Measurements from ENCODE around the gene NFE2L1. TPM values are rescaled to one million over a fixed set of nuclear protein-coding genes. Genes with fewer than 3 reads are reported as not detected.
A peak's percentile ranks its signal among the peaks of the same experiment; 100 is the strongest.

NFE2L1 gene
- total and polyA plus RNA-seq, 2 of the 8 experiments (the other 6 are each of a cell fraction or from before 2014, with no cell fraction given), result 140 to 143 TPM

- 63% methylated on average over 3 of the region's 5 CpGs; no CpG with 5 or more reads in 1 of the 2 experiments for WGBS, 2 experiments (ENCODE audit: extremely low coverage in 1 of 2, insufficient coverage in 1 of 2, insufficient read length in 1 of 2, insufficient replicate concordance in 2 of 2, low coverage in 1 of 2, low lambda C conversion rate in 2 of 2, missing lambda C conversion rate in 1 of 2)
- peaks cover 4 to 14% (median 9%) of the 10 kb centered on the region in 4 experiments for H3K4me1 ChIP-seq (replicated peaks in 1 of 4; ENCODE audit: control insufficient read depth in 3 of 4, insufficient read depth in 4 of 4, low read length in 3 of 4)
- TF ChIP-seq RFX5 (IDR thresholded peaks at IDR 0.05; ENCODE audit: borderline replicate concordance, low read depth, low read length), result no peak
- no peak for TF ChIP-seq KDM5A (IDR thresholded peaks at IDR 0.05; ENCODE audit: low read length)
- no peak for TF ChIP-seq KDM1A (IDR thresholded peaks at IDR 0.05; ENCODE audit: borderline replicate concordance, low read length)
- TF ChIP-seq POU5F1 (IDR thresholded peaks at IDR 0.05; ENCODE audit: low read depth, low read length), result no peak
- no peak for TF ChIP-seq RBBP5 (IDR thresholded peaks at IDR 0.05; ENCODE audit: borderline replicate concordance, low read depth, low read length)
- no peak for TF ChIP-seq SP2 (IDR thresholded peaks at IDR 0.05; ENCODE audit: low read length)
- TF ChIP-seq MAFK (IDR thresholded peaks at IDR 0.05; ENCODE audit: low read depth, low read length), result no peak
- no peak for TF ChIP-seq FOSL1 (IDR thresholded peaks at IDR 0.05; ENCODE audit: insufficient read depth, low read depth, low read length)
- no peak for TF ChIP-seq POLR2A (IDR thresholded peaks at IDR 0.05; ENCODE audit: control extremely low read depth in 1 of 2, low read depth in 2 of 2, low read length in 2 of 2)
- TF ChIP-seq YY1 (IDR thresholded peaks at IDR 0.05; ENCODE audit: low read depth, low read length), result no peak
- no peak for TF ChIP-seq SIX5 (IDR thresholded peaks at IDR 0.05; ENCODE audit: low read depth, low read length)
- no peak for TF ChIP-seq POLR2AphosphoS5 (IDR thresholded peaks at IDR 0.05; ENCODE audit: low read depth, low read length)
- no peak for TF ChIP-seq TCF12 (IDR thresholded peaks at IDR 0.05; ENCODE audit: low read depth, low read length)
- TF ChIP-seq SIRT6 (IDR thresholded peaks at IDR 0.05; ENCODE audit: low read length), result no peak
- TF ChIP-seq CEBPB (IDR thresholded peaks at IDR 0.05; ENCODE audit: low read depth, low read length), result no peak
- no peak for TF ChIP-seq CBX8 (IDR thresholded peaks at IDR 0.05; ENCODE audit: borderline replicate concordance, low read depth, low read length)
Observed at GRCh38 chr17:48012654-48013053, 35.5 kb upstream of the NFE2L1 start.

More at GRCh38 chr17:48012654-48013053, 35.5 kb upstream of the NFE2L1 start:
- Histone ChIP-seq H4K20me1 (replicated peaks in 1 of 2; ENCODE audit: control insufficient read depth in 1 of 2, insufficient read depth in 2 of 2, low read length in 2 of 2) (no peaks in the 10 kb centered on the region), H3K14ac (ENCODE audit: insufficient read length) (no peak overlapping the region), H2BK120ac (replicated peaks; ENCODE audit: low read depth, low read length) (peak overlapping the region; percentile 77), H3K36me3 (ENCODE audit: control insufficient read depth in 2 of 4, insufficient read depth in 4 of 4, low read length in 3 of 4) (no peaks in the 10 kb centered on the region), H3K79me2 (ENCODE audit: control insufficient read depth in 1 of 2, insufficient read depth in 2 of 2, low read length in 2 of 2) (no peaks in the 10 kb centered on the region), H3K4me2 (ENCODE audit: insufficient read depth in 1 of 2, low read depth in 2 of 2, low read length in 2 of 2) (peak overlapping the region; percentile 88 to 99), H3K23ac (ENCODE audit: insufficient read length) (no peak overlapping the region), H3K27ac (ENCODE audit: low read depth, low read length) (no peak overlapping the region), H3K79me1 (ENCODE audit: low read depth, low read length) (no peaks in the 10 kb centered on the region), H2BK15ac (ENCODE audit: low read length) (peak overlapping the region; percentile 96), H3K18ac (ENCODE audit: extremely low read depth, low read length) (peak overlapping the region; percentile 53; the same call in 1 of the 2 replicates), H2BK5ac (ENCODE audit: low read depth, low read length) (no peak overlapping the region), H3K4me3 (ENCODE audit: extremely low read depth in 1 of 4, insufficient read depth in 2 of 4, low read depth in 3 of 4, low read length in 4 of 4) (peak overlapping the region in 3 of 4 experiments; percentile 14 to 75 (median 61); a peak in 4 of 8 replicates), H3K23me2 (ENCODE audit: low read depth, low read length) (peaks cover 8% of the 10 kb centered on the region), H2BK20ac (ENCODE audit: low read length) (0 out of 2 replicates have a peak overlapping the region, but pooled peaks have one; percentile 80), H3K4ac (replicated peaks; ENCODE audit: insufficient read length, low read depth, low read length) (peak overlapping the region; percentile 70), H3K9me3 (ENCODE audit: insufficient read depth in 2 of 2, low read depth in 1 of 2, low read length in 1 of 2) (no peaks in the 10 kb centered on the region), H4K91ac (replicated peaks; ENCODE audit: insufficient read length, low read length) (peak overlapping the region; percentile 82), H2AK5ac (ENCODE audit: low read depth, low read length) (no peak overlapping the region), H4K5ac (ENCODE audit: insufficient read length, low read depth, low read length) (no peak overlapping the region), H2BK12ac (ENCODE audit: low read depth, low read length) (peak overlapping the region; percentile 60; the same call in 1 of the 2 replicates), H3K27me3 (replicated peaks in 1 of 4; ENCODE audit: control insufficient read depth in 3 of 4, extremely low read depth in 1 of 4, insufficient read depth in 3 of 4, low read length in 3 of 4) (peaks cover 0 to 13% (median 8%) of the 10 kb centered on the region in 4 experiments; a peak in 6 of 7 replicates), H4K8ac (ENCODE audit: extremely low read depth, insufficient read depth, low read length) (no peak overlapping the region; the same call in 1 of the 2 replicates), H2AFZ (ENCODE audit: low read length) (peak overlapping the region; percentile 58; the same call in 1 of the 2 replicates), H3K9ac (replicated peaks in 1 of 4; ENCODE audit: extremely low read depth in 1 of 4, low read depth in 3 of 4, low read length in 3 of 4) (no peak overlapping the region; a peak in 1 of 7 replicates), H3K56ac (replicated peaks; ENCODE audit: insufficient read length, low read depth, low read length) (no peak overlapping the region)
- no peak for DNase-seq (ENCODE audit: low read depth in 1 of 2, low spot score in 2 of 2)
- POLR2A ChIA-PET (ENCODE audit: partially characterized antibody), result interaction anchor here (0.6 to 2.2 kb wide), 12 partner anchors 9 to 165 kb away, joined by 3 to 11 read pairs (median 5); partner anchors contain the start of genes CDK5RAP3 and NFE2L1
- no peak for FAIRE-seq
- CTCF ChIA-PET (ENCODE audit: partially characterized antibody), result interaction anchor here (1.2 to 27.8 kb wide), 7 partner anchors 8 to 61 kb away, joined by 3 to 698 read pairs (median 49); partner anchors contain the start of genes CDK5RAP3, PNPO and PRR15L

All from H1 (cell line).